HUES48 (cell line): ENCODE measurements around the gene GZF1.

ENCODE experiments used
- H3K27ac ChIP-seq: one replicate; pipeline ENCODE4 v1.7.0; 2013; ENCODE audit warnings: low read depth, low read length, inconsistent platforms
- H3K27me3 ChIP-seq: 2 replicates; pipeline ENCODE4 v1.6.1; 2013; ENCODE audit warnings: mild to moderate bottlenecking, low read length; ENCODE audit not compliant: control insufficient read depth, insufficient read depth
- H3K36me3 ChIP-seq: 2 replicates; pipeline ENCODE4 v1.6.1; 2013; ENCODE audit warnings: low read length; ENCODE audit not compliant: control insufficient read depth, insufficient read depth
- H3K4me1 ChIP-seq: 2 replicates; pipeline ENCODE4 v1.6.1; 2013; ENCODE audit warnings: mild to moderate bottlenecking, low read length; ENCODE audit not compliant: control insufficient read depth, insufficient read depth
- H3K4me3 ChIP-seq: 2 replicates; pipeline ENCODE4 v1.5.1; 2013; ENCODE audit warnings: mild to moderate bottlenecking, low read depth, low read length
- H3K9ac ChIP-seq: 2 replicates; pipeline ENCODE4 v1.6.1; 2013; ENCODE audit warnings: mild to moderate bottlenecking, low read depth, low read length, moderate library complexity
- H3K9me3 ChIP-seq: 2 replicates; pipeline ENCODE4 v1.6.1; 2013; ENCODE audit warnings: low read length; ENCODE audit not compliant: control insufficient read depth, insufficient read depth

Gene GZF1

GRCh38 chr20:23393996-23394775, 32.2 kb downstream of the GZF1 start:
- Histone ChIP-seq H3K36me3 (peaks cover 41% of the 10 kb centered on the region), H3K27ac (no peak overlapping the region), H3K27me3 (no peaks in the 10 kb centered on the region), H3K9me3 (no peaks in the 10 kb centered on the region), H3K9ac (no peak overlapping the region), H3K4me3 (no peak overlapping the region), H3K4me1 (peaks cover 20% of the 10 kb centered on the region)

- peaks cover 52% of the 10 kb centered on the region for H3K36me3 ChIP-seq
- no peak overlapping the region for H3K4me3 ChIP-seq
- no peaks in the 10 kb centered on the region for H3K9me3 ChIP-seq
- H3K9ac ChIP-seq = no peak overlapping the region
- H3K27me3 ChIP-seq = no peaks in the 10 kb centered on the region
- peaks cover 3% of the 10 kb centered on the region for H3K4me1 ChIP-seq
- H3K27ac ChIP-seq = no peak overlapping the region
These were observed 35.1 kb downstream of the GZF1 start for GRCh38 chr20:23396950-23397627.

DNA sequence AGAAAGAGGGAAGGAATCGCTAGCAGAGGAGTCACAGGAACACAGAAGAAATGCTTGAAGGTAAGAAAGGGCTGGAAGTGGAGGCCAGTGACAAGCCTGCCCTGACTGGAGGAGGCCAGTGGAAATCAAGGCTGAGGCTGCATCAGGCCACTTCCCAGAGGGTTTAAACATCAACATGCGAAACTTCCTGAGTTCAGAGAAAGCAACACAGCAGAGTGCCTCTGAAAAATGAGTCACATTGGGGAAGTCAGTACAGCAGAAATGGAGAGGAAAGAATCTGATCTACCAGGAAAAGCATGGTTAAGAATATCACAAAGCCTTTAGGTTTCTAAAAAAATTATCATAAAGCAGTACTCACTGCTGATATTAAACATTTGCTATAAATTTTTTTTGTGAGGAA, 36.0 kb downstream of the GZF1 start:
- Histone ChIP-seq H3K27ac (no peak overlapping the region), H3K36me3 (peaks cover 57% of the 10 kb centered on the region), H3K4me3 (no peak overlapping the region), H3K9ac (no peak overlapping the region), H3K4me1 (no peaks in the 10 kb centered on the region), H3K27me3 (no peaks in the 10 kb centered on the region), H3K9me3 (no peaks in the 10 kb centered on the region)

DNA sequence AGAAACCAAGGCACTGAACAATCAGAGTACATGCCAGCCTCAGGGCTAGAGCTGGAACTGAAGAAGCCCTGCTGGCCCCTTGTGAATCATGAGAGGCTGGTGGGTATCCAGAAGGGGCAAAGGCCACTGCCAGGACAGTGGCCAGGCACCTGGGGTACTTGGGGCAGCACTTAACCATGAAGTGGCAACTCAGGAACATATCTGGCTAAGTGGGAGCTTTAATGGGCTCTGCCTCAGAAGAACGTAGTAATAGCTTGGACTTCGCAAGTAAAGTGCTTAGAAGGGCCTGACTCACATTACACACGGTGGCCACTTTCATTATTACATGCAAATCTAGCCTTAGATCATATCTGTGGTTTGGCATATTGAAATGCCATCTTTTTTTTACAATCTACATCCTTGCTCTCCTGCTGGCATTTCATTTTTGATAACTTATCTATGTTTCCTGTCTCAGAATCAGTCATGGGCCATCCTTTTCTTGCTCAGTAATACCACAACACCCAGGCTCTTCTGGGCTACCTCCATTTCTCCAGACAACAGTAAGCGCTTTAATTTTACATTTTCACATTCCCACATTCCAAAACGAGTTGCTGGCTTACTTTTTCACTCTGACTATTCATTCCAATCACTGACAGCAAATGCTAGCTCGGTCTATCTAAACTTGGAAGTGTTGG, 37.7 kb downstream of the GZF1 start:
- Histone ChIP-seq H3K4me1 (no peaks in the 10 kb centered on the region), H3K27me3 (no peaks in the 10 kb centered on the region), H3K9ac (no peak overlapping the region), H3K36me3 (peaks cover 41% of the 10 kb centered on the region), H3K4me3 (no peak overlapping the region), H3K9me3 (no peaks in the 10 kb centered on the region), H3K27ac (no peak overlapping the region)

DNA sequence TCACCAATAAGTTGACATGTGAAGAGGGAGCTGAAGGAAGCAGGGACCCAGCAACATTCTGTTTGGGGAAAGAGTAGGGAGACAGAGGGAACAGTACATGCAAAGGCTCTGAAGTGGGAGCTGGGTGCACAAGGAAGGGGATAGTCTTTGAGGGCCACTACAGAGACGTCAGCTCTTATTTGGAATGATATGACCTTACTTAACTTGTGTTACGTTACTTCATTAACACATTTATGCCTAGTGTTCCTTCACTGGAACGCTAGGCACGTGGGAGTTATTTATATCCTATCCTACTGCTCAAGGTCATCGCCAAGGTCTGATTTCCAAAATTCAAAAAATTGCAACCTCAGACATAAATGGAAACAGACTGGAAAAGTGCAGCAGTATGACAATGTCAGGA, 39.1 kb downstream of the GZF1 start:
- Histone ChIP-seq H3K27ac (no peak overlapping the region), H3K36me3 (peaks cover 31% of the 10 kb centered on the region), H3K9ac (no peak overlapping the region), H3K9me3 (no peaks in the 10 kb centered on the region), H3K4me3 (no peak overlapping the region), H3K27me3 (no peaks in the 10 kb centered on the region), H3K4me1 (no peaks in the 10 kb centered on the region)

DNA sequence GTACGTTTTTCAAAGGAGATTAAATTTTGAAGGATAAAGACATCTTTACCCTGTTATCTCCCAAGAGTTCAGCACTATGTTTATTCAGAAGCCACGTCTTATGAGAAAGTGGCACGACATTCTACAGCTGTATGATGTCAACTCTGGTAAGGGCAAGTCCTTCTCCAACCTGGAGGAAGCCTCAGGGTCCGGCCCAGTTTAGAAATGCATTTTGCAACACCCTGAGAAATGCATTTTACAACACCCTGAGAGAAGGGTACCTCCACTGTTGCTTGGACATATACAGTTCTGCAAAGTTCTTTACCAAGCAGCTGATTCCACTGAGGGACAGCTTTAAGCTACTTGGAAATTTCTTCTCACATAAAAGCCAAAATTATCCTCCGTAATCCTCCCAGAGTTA, 41.8 kb downstream of the GZF1 start:
- Histone ChIP-seq H3K27ac (no peak overlapping the region), H3K27me3 (no peaks in the 10 kb centered on the region)

GRCh38 chr20:23404196-23404595, 42.2 kb downstream of the GZF1 start:
- H3K27ac ChIP-seq = no peak overlapping the region
- no peak overlapping the region for H3K4me3 ChIP-seq
- no peak overlapping the region for H3K9ac ChIP-seq
- H3K9me3 ChIP-seq = no peaks in the 10 kb centered on the region
- H3K36me3 ChIP-seq = peaks cover 28% of the 10 kb centered on the region
- H3K27me3 ChIP-seq = no peaks in the 10 kb centered on the region
- H3K4me1 ChIP-seq = peaks cover 2% of the 10 kb centered on the region; the same call in 1 of the 2 replicates

More for the DNA sequence above, 41.8 kb downstream of the GZF1 start:
- Histone ChIP-seq H3K9me3 (no peaks in the 10 kb centered on the region), H3K9ac (no peak overlapping the region), H3K36me3 (peaks cover 31% of the 10 kb centered on the region), H3K4me1 (no peaks in the 10 kb centered on the region; the same call in 1 of the 2 replicates), H3K4me3 (no peak overlapping the region)

DNA sequence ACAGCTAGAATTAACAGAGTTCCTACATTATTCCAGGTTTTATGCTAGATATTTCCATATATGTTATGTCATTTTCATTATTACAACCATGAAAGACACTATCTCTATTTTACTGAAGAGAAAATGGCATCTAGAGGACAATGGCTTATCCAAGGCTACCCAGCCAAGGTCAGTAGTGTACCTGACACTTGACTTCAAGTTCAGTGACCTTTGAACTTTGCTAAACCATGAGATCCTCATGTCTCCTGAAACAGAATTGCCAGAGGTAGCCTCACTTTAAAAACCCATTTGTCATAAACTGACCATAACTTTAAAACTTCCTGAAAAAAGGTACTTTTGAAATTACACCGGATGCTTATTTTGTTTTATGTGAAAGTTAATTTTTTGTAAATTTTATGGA, 44.9 kb downstream of the GZF1 start:
- no peak overlapping the region for H3K9ac ChIP-seq
- H3K4me3 ChIP-seq = no peak overlapping the region
- H3K36me3 ChIP-seq = peaks cover 12% of the 10 kb centered on the region
- no peaks in the 10 kb centered on the region for H3K27me3 ChIP-seq
- peaks cover 10% of the 10 kb centered on the region for H3K4me1 ChIP-seq
- no peak overlapping the region for H3K27ac ChIP-seq
- no peaks in the 10 kb centered on the region for H3K9me3 ChIP-seq

DNA sequence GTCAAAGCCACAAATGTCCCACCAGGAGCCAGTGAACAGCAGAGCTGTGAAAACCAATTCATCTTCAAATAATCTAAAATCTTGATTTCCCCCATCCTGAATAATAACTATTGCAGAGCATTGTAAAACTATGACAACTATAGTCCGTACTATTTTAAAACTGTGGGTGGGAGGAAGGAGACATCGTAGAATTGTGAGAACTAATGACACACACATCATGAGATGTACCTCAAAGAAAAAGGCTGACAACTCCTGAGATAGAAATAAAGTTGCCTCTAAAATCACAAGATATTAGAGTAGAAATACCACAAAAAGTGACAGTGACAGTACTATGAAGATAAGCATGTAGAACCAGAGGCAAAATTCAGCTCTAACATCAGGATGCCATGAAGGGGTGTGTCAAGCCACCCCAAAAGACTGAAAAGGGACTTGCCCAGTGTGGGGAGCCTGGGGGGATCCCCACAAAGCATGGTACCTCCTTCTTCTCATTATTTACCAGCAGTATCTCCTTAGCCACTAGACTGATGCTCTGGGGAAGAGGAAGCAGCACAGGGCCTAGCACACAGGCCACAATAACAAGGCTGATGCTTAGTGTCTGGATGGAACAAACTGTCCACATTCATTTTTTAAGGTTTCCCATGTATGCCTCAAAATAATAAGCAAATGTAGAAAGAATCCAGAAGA, 45.9 kb downstream of the GZF1 start:
- Histone ChIP-seq H3K27me3 (no peaks in the 10 kb centered on the region), H3K36me3 (peaks cover 2% of the 10 kb centered on the region), H3K27ac (no peak overlapping the region), H3K9ac (no peak overlapping the region), H3K4me1 (peaks cover 10% of the 10 kb centered on the region), H3K9me3 (no peaks in the 10 kb centered on the region), H3K4me3 (no peak overlapping the region)

DNA sequence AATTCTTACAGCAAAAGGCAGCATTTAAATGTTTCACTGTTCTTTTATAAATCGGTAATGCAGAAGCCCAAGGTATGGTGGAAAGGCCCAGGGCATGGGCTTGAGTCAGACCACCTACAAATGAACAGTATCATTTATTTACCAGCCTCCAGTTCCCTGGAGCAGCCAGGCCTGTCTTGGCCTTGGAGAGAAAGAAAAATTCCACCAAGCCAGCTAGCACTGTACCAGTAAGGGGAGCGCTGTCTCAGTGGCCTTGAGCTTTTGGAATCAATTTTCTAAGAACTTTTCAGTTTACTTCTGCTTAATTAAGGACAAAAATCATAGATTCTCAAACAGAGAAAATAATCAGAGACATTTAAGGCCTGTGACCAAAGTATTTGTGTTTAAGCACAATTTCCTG, 47.0 kb downstream of the GZF1 start:
- H3K4me1 ChIP-seq = peaks cover 10% of the 10 kb centered on the region
- H3K27ac ChIP-seq = no peak overlapping the region
- no peak overlapping the region for H3K9ac ChIP-seq
- no peaks in the 10 kb centered on the region for H3K27me3 ChIP-seq
- H3K9me3 ChIP-seq = no peaks in the 10 kb centered on the region
- no peak overlapping the region for H3K4me3 ChIP-seq
- no peaks in the 10 kb centered on the region; the same call in 1 of the 2 replicates for H3K36me3 ChIP-seq
